ENCODE results near the gene UBE2L5.

DNA sequence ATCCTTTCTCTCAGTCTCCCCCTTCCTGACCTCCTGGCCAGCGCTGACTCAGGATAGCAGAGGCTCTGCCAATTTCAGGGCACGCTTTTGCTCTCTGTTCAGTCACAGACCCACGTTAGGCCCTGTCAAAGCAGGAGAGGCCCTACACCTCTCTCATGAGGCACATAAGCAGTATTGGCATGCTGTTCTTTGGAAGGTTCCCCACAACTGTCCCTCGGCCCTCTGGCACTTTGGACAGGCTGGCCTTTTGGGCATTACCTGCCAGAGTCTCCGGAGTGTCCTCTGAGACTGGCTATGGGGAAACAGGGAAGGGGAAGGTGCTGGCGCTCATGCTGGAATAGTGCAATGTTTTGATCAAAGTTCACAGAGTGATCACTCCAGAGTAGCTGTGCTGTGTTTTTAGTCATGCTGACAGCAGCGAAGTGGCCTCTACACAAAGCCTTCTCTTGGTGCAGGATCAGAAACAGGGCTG is 23.7 kb upstream of the UBE2L5 start:
- TF ChIP-seq POLR2A (IDR thresholded peaks at IDR 0.05) (no peak), CTCF (IDR thresholded peaks at IDR 0.05) (no peak)
